CD14-positive monocyte (primary cell): ENCODE data around the gene NINL. TPM values are rescaled to one million over a fixed set of nuclear protein-coding genes. Genes with fewer than 3 reads are reported as not detected.

ENCODE experiments used
- DNase-seq, 3 donors: peaks; one replicate each; pipeline ENCODE4 v3.0.0-alpha.2; 2011 to 2022
- H2AFZ ChIP-seq: 2 replicates; pipeline ENCODE4 v1.6.0; 2012; ENCODE audit warnings: mild to moderate bottlenecking, low read depth, low read length, inconsistent platforms; ENCODE audit not compliant: insufficient read depth, poor library complexity, severe bottlenecking
- H3K27ac ChIP-seq, 2 donors: 1 replicate in 1 of 2; 2 replicates in 1 of 2; pipeline ENCODE4 v1.5.1; 2012 to 2013; ENCODE audit warnings: low read length in 2 of 2, control low read depth in 1 of 2, inconsistent platforms in 1 of 2, low read depth in 1 of 2, mild to moderate bottlenecking in 1 of 2
- H3K27me3 ChIP-seq, 2 donors: one replicate each; pipeline versions ENCODE4 v1.6.0 to v1.6.1; 2011 to 2013; ENCODE audit warnings: low read length in 2 of 2; ENCODE audit not compliant: control insufficient read depth in 2 of 2, insufficient read depth in 2 of 2
- H3K36me3 ChIP-seq, 2 donors: replicated peaks in 1 of 2; 1 replicate in 1 of 2; 2 replicates in 1 of 2; pipeline versions ENCODE4 v1.5.1 to v1.6.1; 2012 to 2013; ENCODE audit warnings: low read length in 2 of 2, control low read depth in 1 of 2, inconsistent platforms in 1 of 2, mild to moderate bottlenecking in 1 of 2; ENCODE audit not compliant: insufficient read depth in 2 of 2, control insufficient read depth in 1 of 2
- H3K4me1 ChIP-seq, 2 donors: 1 replicate in 1 of 2; 2 replicates in 1 of 2; pipeline versions ENCODE4 v1.5.1 to v1.6.1; 2012 to 2013; ENCODE audit warnings: low read length in 2 of 2, control low read depth in 1 of 2, inconsistent platforms in 1 of 2, mild to moderate bottlenecking in 1 of 2, moderate library complexity in 1 of 2; ENCODE audit not compliant: insufficient read depth in 2 of 2, control insufficient read depth in 1 of 2
- H3K4me2 ChIP-seq: replicated peaks from 2 replicates; pipeline ENCODE3; 2012; ENCODE audit warnings: low read length, moderate library complexity, mild to moderate bottlenecking; ENCODE audit not compliant: poor library complexity, severe bottlenecking; ENCODE audit errors: extremely low read depth
- H3K4me3 ChIP-seq, 3 experiments: fragments of 200-600 bp in 1 of 3; sonication (generic) in 1 of 3; replicated peaks in 1 of 3; 1 replicate in 2 of 3; 2 replicates in 1 of 3; pipeline ENCODE4 v1.5.1; 2011 to 2013; ENCODE audit warnings: low read length in 3 of 3, mild to moderate bottlenecking in 3 of 3, control low read depth in 2 of 3, low read depth in 2 of 3, inconsistent platforms in 1 of 3, moderate library complexity in 1 of 3
- H3K79me2 ChIP-seq: 2 replicates; pipeline ENCODE4 v1.6.0; 2012; ENCODE audit warnings: mild to moderate bottlenecking, control low read depth, inconsistent platforms, low read length, moderate library complexity; ENCODE audit not compliant: insufficient read depth
- H3K9ac ChIP-seq: 2 replicates; pipeline ENCODE4 v1.6.0; 2017; ENCODE audit warnings: low read length, mild to moderate bottlenecking; ENCODE audit not compliant: insufficient read depth, poor library complexity, severe bottlenecking
- H3K9me3 ChIP-seq, 2 donors: replicated peaks in 1 of 2; 1 replicate in 1 of 2; 2 replicates in 1 of 2; pipeline versions ENCODE4 v1.5.1 to v1.6.1; 2012 to 2013; ENCODE audit warnings: low read length in 2 of 2, control low read depth in 1 of 2; ENCODE audit not compliant: control insufficient read depth in 1 of 2, insufficient read depth in 1 of 2
- H4K20me1 ChIP-seq: 2 replicates; pipeline ENCODE4 v1.6.0; 2012; ENCODE audit warnings: mild to moderate bottlenecking, low read length, control low read depth, moderate library complexity; ENCODE audit not compliant: insufficient read depth
- H3K27ac Mint-ChIP-seq, 7 donors: one replicate each; pipeline ENCODE4 v1.8.0; 2020; ENCODE audit warnings: mild to moderate bottlenecking in 7 of 7, mixed read lengths in 7 of 7, moderate library complexity in 6 of 7, inconsistent platforms in 2 of 7
- H3K27me3 Mint-ChIP-seq, 3 donors: one replicate each; pipeline ENCODE4 v1.8.0; 2021 to 2022; ENCODE audit warnings: low read depth in 3 of 3, mild to moderate bottlenecking in 3 of 3, mixed read lengths in 3 of 3, moderate library complexity in 3 of 3, inconsistent platforms in 1 of 3
- H3K36me3 Mint-ChIP-seq, 2 donors: one replicate each; pipeline ENCODE4 v1.8.0; 2020; ENCODE audit warnings: mixed read lengths in 2 of 2, inconsistent platforms in 1 of 2, mild to moderate bottlenecking in 1 of 2
- H3K4me1 Mint-ChIP-seq: one replicate; pipeline ENCODE4 v1.8.0; 2020; ENCODE audit warnings: mild to moderate bottlenecking, mixed read lengths
- H3K4me3 Mint-ChIP-seq, 2 donors: one replicate each; pipeline ENCODE4 v1.8.0; 2020; ENCODE audit warnings: mild to moderate bottlenecking in 2 of 2, mixed read lengths in 2 of 2, moderate library complexity in 1 of 2
- H3K9me3 Mint-ChIP-seq, 7 donors: one replicate each; pipeline ENCODE4 v1.8.0; 2020 to 2022; ENCODE audit warnings: mixed read lengths in 7 of 7, mild to moderate bottlenecking in 6 of 7, moderate library complexity in 6 of 7, inconsistent platforms in 2 of 7
- WGBS: methylation state at CpG from one replicate; pipeline ENCODE4 v1.1.5; 2013; ENCODE audit warnings: missing lambda C conversion rate; ENCODE audit not compliant: insufficient coverage; 5-methylcytosine and 5-hydroxymethylcytosine counted together
- intact Hi-C, 2 donors: fragments of 100-400 bp; cut with micrococcal nuclease; formaldehyde crosslinking; loops; one replicate each; pipeline versions ENCODE4 v1.15.0 to v1.15.1; 2023
- polyA plus RNA-seq, 3 donors: library from polyadenylated mRNA; depleted of rRNA in 1 of 3; unstranded in 2 of 3; stranded (reverse) in 1 of 3; fragments of 300-500 nt in 2 of 3; fragments of >200 nt in 1 of 3; fragmentation: Illumina TruSeq in 2 of 3; gene quantifications; 1 replicate in 2 of 3; 2 replicates in 1 of 3; pipeline ENCODE4 v1.2.3, GENCODE V29; 2012 to 2021
- TF ChIP-seq, protein P1 (sequence below): fragments of 200-600 bp; IDR thresholded peaks from one replicate; pipeline ENCODE4 v1.8.0; 2022; ENCODE audit warnings: antibody characterized with exemption, mild to moderate bottlenecking

The NINL gene
- polyA plus RNA-seq, 3 donors: 0.08 to 0.15 TPM; not detected in 1

GRCh38 chr20:25514747-25515340, 70.5 kb downstream of the NINL start:
- WGBS: 100% methylated on average over 1 of the region's 2 CpGs
- Histone ChIP-seq H3K27me3 (no peaks in the 10 kb centered on the region), H3K4me3 (no peak overlapping the region), H2AFZ (no peak overlapping the region), H3K9ac (no peak overlapping the region), H4K20me1 (no peaks in the 10 kb centered on the region), H3K36me3 (no peaks in the 10 kb centered on the region), H3K9me3 (peaks cover 37 to 71% of the 10 kb centered on the region in 2 donors), H3K27ac (no peak overlapping the region), H3K79me2 (no peaks in the 10 kb centered on the region), H3K4me2 (no peak overlapping the region), H3K4me1 (no peaks in the 10 kb centered on the region)
- intact Hi-C loops: no loop called here
- Mint-ChIP-seq H3K27me3 (peaks cover 3 to 4% (median 3%) of the 10 kb centered on the region in 3 donors), H3K9me3 (peaks cover 37 to 60% (median 54%) of the 10 kb centered on the region in 7 donors), H3K4me1 (no peaks in the 10 kb centered on the region), H3K4me3 (no peak overlapping the region), H3K27ac (no peak overlapping the region), H3K36me3 (no peaks in the 10 kb centered on the region)
- no peak for DNase-seq
- TF ChIP-seq, protein P1, sequence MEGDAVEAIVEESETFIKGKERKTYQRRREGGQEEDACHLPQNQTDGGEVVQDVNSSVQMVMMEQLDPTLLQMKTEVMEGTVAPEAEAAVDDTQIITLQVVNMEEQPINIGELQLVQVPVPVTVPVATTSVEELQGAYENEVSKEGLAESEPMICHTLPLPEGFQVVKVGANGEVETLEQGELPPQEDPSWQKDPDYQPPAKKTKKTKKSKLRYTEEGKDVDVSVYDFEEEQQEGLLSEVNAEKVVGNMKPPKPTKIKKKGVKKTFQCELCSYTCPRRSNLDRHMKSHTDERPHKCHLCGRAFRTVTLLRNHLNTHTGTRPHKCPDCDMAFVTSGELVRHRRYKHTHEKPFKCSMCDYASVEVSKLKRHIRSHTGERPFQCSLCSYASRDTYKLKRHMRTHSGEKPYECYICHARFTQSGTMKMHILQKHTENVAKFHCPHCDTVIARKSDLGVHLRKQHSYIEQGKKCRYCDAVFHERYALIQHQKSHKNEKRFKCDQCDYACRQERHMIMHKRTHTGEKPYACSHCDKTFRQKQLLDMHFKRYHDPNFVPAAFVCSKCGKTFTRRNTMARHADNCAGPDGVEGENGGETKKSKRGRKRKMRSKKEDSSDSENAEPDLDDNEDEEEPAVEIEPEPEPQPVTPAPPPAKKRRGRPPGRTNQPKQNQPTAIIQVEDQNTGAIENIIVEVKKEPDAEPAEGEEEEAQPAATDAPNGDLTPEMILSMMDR: no peak

- H3K4me3 ChIP-seq: no peak overlapping the region
- Mint-ChIP-seq H3K9me3 (peaks cover 37 to 65% (median 55%) of the 10 kb centered on the region in 7 donors), H3K4me3 (no peak overlapping the region), H3K27me3 (peaks cover 1 to 4% (median 3%) of the 10 kb centered on the region in 3 donors), H3K36me3 (no peaks in the 10 kb centered on the region), H3K4me1 (no peaks in the 10 kb centered on the region), H3K27ac (no peak overlapping the region)
- no peak for DNase-seq
- H3K27me3 ChIP-seq: no peaks in the 10 kb centered on the region
- WGBS: no CpG with 5 or more reads among the region's 2 CpGs
- no peaks in the 10 kb centered on the region for H4K20me1 ChIP-seq
- no peaks in the 10 kb centered on the region for H3K79me2 ChIP-seq
- H3K4me2 ChIP-seq: no peak overlapping the region
- no peaks in the 10 kb centered on the region for H3K36me3 ChIP-seq
- no peak overlapping the region for H3K9ac ChIP-seq
- intact Hi-C loops: no loop called here
- no peak overlapping the region for H3K27ac ChIP-seq
- TF ChIP-seq, protein P1: no peak
- no peaks in the 10 kb centered on the region for H3K4me1 ChIP-seq
- no peak overlapping the region for H2AFZ ChIP-seq
- peaks cover 37 to 74% of the 10 kb centered on the region in 2 donors for H3K9me3 ChIP-seq
Measured at GRCh38 chr20:25514195-25514594, 71.1 kb downstream of the NINL start.
